ENCODE results near the gene THAP8.

The THAP8 gene

GRCh38 chr19:36028313-36029041 is 25.6 kb downstream of the THAP8 start:
- no peak for DNase-seq

- DNase-seq = no peak
Observed at GRCh38 chr19:36027696-36028095, 26.4 kb downstream of the THAP8 start.

- DNase-seq = no peak
Observed at GRCh38 chr19:36026091-36026876, 27.8 kb downstream of the THAP8 start.

DNA sequence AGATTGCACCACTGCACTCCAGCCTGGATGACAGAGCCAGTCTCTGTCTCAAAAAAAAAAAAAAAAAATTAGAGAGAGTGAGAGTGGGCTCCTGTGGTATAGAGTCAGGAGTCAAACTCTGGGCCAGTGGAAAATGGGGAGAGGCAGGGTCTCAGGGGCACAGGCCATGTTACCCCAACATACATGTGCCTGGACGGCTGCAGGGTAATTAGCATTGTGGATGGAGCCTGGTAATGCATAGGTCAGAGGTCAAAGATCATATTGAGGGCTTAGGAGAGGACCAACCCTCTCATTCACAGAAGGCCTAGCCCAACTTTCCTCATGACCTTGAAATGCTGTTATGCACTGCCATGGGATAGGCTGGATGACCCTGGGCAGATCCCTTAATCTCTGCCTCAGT is 28.5 kb downstream of the THAP8 start:
- no peak for DNase-seq

- DNase-seq = no peak
Observed at GRCh38 chr19:36023432-36023831, 30.7 kb downstream of the THAP8 start.

- DNase-seq = no peak
Observed at GRCh38 chr19:36019061-36019670, 34.9 kb downstream of the THAP8 start.

DNA sequence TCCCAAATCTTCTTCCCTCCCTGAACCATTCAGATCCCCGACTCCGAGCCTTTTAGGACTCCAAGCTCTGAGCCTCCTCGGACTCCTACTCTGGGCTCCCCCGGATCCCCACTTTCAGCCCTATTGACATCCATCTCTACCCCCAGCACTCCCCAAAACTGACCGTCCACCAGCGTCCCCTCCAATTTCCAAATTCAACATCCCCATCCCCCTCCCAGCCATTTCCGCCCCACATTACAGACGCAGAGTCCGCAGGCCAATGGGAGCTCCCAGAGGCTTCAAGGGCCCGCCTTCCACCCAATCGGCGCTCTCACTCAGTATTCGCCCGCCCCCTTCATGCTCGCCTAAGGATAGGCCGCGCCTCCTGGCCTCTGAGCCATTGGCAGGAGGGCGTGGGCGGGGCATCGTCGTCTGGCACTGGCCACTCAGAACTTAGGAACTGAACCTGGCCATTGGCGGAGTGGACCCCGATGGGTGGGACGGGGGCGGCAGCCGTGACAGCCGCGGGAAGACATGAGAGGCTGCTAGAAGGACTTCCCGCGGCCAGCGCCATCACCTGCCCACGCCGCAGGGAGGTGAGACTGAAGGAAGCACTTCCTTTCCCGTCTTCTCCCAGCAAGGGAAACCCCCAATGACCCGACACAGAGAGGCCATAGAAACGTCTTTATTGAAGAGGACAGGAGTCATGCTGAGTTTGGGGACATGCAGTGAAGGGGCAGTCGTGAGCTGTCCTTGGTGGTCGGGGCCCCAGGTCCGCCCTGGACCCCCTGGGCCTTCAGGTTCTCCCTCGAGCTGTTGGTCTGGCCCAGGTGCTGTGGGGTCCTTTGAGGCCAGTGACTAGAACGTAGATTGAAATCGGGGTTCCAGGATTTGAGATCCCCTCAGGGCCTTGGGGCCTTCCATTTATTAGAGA is 39.8 kb downstream of the THAP8 start, which contains the start of gene ALKBH6:
ALKBH6 (minus strand) TSS at position 202 of the 913 bp plus-strand sequence. CDS start 816 bp downstream, outside the sequence.
- peak; percentile 100 for DNase-seq

GRCh38 chr19:36013280-36014011 is 40.6 kb downstream of the THAP8 start:
- DNase-seq = no peak

DNA sequence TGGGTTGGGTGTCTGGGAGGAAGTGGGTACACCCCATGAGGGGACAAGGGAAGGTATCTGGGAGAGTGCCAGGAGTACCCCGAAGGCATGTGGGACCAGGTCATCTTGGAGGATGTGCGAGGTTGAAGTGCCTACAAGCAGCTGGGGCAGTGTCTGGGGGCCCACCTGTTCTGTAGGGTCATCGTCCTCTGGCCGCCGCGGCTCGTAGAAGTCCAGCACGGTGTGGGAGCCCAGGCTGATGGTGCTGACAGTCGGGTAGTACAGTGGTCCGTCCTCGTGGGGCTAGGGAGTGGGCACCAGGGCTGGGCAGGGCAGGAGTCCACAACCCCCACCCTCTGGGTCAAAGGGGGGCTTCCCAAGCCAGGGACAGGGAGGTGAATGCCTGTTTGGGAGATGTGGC is 43.7 kb downstream of the THAP8 start:
- DNase-seq = no peak

- DNase-seq = no peak
Observed at GRCh38 chr19:36009633-36010379, 44.3 kb downstream of the THAP8 start.

DNA sequence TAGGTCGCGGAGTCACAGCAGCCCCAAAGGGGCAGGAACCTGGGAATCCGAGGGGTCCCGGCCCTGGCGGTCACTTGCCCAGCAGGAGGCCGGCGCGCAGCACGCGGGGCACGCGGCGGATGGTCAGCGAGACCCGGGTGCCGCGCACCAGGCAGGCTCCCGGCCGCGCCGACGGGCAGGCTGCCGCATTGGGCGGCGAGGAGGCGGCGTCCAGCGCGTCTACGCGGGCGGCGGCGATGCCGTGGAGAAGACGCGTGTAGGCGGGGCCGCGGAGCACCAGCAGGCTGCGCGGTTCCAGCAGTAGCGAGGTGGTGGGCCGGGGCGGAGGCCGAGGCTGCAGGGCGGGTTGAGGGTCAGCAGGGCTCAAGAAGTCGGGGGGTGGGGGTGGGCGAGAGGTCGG is 44.9 kb downstream of the THAP8 start:
- peak; percentile 57 for DNase-seq

DNA sequence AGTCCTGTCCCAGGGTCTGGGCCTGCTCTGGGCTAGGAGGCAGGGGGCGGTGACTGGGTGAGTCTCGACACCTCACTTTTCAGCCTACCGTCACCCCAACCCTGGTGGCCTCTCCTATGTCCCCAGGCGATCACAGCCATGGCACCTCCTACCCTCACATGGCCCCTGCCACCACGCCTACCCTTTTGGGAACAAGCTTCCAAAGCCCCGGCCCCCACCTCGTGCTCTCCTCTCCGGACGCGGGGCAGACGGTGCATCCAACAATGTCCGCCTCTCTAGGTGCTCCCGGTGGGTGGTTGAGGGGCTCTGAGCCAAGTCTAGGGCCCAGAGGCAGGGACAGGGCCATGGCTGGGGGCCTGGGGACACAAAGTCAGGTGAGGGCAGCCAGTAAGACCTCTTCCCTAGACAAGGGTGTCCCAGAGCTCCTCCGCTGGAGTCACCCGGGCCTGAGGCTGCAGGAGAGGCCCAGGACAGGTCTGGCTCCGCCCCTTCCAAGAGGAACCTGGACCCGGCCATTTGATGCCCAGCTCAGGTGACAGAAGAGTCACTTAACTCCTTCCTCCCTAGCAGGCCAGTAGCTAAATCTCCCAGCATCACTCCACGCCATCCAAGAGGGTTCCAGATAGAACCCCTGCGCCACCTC is 45.6 kb downstream of the THAP8 start, which contains the start of gene SYNE4:
SYNE4 (minus strand) TSS at position 478 of the 643 bp plus-strand sequence; CDS start at position 346, 132 bp downstream.
- no peak for DNase-seq

GRCh38 chr19:36006955-36007354 is 47.1 kb downstream of the THAP8 start:
- no peak for DNase-seq

- no peak for DNase-seq
Observed at GRCh38 chr19:36003284-36003683, 50.8 kb downstream of the THAP8 start.

DNA sequence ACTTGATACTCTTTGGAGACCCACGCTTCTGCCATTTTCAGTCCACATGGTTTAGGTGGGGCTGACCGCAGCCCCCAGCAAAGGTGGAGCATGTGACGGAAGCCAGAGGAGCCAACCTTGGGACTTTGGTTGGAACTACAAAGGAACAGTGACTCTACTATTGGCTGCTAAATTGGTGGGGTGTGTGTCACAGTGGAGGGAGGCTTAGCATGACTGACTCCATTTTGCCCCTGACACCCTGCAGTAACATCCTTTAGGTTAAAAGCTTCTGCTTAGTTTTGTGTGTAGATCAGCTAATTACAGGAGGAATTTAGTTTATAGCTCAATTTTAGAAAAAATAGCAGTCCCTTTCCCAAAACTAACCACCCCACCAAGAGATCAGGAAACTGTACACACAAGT is 52.5 kb downstream of the THAP8 start:
- no peak for DNase-seq

DNA sequence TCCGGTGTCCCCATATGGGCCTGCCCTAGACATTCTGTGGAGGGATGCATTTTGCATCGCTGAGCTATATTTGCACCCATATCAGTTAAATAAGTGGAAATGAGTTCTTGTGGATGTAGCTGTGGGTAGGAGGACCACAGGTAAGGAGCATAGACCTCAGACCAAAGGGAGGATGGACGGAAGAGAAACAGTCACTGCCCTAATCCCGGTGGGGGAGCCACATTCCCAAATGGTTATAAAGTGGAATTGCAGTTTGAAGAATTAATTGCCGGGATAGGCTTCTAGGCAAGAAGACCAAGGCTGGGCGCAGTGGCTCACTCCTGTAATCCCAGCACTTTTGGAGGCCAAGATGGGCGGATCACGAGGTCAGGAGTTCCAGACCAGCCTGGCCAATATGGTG is 57.3 kb downstream of the THAP8 start:
- DNase-seq = no peak

DNA sequence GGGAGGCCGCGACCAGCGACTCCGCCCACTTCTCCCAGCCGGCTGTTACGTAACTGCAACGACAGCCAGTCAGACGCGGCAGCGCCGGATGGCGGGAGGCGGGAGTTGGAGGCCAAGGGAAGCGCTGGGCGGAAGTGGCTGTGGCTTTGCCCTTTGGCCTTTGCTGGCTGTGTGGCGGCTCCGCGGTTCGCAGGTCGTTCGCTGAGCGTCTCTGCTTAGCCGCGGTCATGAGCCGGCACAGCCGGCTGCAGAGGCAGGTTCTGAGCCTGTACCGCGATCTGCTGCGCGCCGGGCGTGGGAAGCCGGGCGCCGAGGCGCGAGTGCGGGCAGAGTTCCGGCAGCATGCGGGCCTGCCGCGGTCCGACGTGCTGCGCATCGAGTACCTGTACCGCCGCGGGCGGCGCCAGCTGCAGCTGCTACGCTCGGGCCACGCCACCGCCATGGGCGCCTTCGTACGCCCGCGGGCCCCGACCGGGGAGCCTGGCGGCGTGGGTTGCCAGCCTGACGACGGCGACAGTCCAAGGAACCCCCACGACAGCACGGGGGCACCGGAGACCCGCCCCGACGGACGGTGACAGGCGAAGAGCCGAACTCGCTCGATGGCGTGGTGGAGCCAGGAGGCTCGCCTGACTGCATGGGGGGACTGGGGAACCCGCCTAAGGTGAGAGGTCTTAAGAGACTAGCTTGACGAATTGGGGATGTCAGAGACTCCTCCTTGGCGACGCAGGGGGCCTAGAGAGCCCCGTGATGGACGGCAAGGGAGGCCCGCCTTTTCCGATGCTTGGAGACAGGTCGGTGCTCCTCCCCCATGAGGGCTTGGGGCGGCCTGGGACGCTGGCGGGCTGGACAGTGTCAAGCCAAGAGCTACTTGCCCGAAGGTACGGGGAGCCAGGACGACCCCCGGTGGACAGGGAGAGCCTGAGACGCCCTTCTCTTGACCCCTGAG is 58.8 kb downstream of the THAP8 start, which contains the start of gene SDHAF1:
SDHAF1 (plus strand) TSS at position 141 of the 946 bp plus-strand sequence; CDS start at position 228, 87 bp downstream.
- DNase-seq = peak; percentile 95

DNA sequence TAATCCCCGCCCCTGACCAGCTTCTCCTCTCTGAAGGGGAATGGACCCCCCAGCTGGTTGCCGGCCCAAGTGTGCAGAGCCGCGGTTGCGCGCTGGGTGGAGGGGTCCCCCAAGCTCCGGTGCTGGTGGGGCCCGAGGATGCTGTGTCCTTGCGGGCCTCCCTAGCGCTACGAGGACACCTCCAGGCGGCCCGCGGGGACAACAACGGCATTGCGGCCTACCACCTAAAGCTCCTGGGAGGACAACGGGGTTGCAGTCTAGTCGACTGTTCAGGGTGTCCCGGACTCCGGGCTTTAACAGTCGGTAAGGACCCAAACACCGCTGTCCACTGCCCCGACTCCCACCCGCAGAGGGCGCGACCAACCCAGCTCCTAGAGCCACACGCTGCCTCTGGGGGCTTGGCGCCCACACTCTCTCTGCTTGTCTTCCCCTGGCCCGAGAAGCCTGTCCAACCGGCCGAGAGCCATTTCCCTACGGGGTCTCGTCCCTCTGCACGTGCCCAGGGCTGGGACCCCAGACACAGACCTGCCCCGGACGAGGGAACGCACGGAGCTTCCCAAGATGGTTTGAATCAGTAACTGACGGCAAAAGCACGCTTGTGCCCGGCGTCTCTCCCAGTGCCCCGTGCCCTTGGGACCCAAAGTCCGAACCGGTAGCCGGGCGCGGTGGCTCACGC is 60.0 kb downstream of the THAP8 start:
- no peak for DNase-seq

Measured in activated naive CD4-positive, alpha-beta T cell treated with Interleukin-2 at 50 U/mL for 16 hours (primary cell).